CD4-positive, alpha-beta T cell treated with Interleukin-6 for 4 hours (primary cell): ENCODE measurements around the gene RGS7BP.

ENCODE experiments used
- DNase-seq: peaks from one replicate; pipeline ENCODE4 v3.0.0-alpha.2; 2020; ENCODE audit warnings: mixed read lengths

Gene RGS7BP

DNA sequence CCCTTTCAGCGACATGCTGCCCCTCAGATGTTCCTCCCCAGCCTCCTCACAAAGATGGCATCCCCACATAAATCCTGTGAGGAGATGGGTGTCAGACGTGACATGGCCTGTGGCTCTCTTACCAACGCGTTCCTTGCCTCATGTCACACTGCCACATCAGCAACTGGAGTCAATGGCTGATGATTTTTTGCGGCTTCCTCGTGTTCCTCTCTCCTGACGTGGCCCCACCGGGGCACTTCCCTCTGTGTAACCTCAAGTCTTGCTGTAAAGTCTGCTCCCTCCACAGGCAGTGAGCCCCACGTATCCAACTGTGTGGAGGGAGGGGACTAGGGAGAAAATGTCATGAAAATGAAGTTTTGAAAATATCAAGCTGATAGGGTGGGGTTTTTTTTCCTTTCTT lies 131.3 kb downstream of the RGS7BP start:
- DNase-seq = no peak

DNA sequence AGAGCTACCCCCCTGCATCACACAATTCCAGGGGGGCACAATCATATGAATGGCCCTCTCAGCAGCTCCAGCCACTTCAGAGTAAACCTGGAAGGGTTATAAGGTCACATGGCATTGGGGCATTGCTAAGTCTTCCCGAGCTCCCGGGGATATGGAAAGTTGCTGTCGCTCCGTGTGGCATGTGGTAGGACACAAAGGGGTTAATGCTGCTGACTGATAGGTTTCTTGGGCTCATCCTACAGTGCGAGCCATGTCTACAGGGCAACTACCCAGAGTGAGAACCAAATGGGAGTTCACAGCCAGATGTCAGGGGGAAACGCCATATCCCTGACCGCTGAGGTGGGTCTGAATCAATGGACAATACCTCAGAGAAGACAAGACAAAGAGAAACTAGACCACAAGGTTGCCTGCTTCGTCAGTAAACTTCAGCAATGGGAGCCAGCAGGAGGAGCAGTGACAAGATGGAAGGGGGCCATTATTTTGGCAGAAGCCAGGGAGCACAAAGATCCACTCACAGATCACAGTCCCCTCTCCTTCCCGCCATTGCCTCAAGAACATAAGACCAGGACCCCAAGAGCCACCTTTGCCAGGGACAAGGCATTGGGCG lies 132.1 kb downstream of the RGS7BP start:
- no peak for DNase-seq

DNA sequence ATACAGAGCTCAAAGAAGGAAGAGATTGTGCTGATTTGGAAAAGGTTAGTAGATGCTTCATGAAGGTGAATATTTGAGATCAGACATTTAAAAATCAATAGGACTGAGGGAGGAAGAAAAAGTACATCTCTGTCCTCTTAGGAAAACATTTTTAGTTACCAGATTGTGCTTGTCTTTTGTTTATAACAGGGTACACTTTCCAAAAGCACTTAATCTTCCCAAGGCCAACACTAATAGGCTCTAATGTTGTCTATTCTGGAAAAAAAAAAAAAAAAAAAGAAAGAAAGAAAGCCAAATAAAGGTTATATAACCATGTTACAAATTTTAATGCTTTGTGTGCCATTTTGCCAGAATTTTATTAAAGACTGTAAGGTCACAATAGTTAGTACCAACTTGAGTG lies 139.0 kb downstream of the RGS7BP start:
- DNase-seq = no peak

DNA sequence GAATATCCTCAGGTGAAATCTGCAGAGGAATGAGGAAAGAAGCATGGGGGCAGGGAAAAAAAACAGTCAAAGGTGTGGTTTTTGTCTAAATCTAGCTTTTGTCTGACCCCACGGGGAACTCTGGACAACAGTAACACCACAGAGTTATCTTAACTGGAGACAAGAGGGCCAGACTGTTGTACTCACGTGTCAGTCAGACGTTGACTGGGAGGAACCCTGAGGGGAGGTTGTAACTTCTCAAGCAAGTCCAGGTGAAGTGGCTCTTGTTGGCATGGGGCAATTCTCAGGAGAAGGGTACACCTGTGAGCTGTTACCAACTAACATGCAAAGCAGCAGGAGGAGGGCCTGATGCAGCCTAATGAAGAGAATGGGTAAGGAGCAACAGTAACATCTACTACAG lies 140.4 kb downstream of the RGS7BP start:
- no peak for DNase-seq

DNA sequence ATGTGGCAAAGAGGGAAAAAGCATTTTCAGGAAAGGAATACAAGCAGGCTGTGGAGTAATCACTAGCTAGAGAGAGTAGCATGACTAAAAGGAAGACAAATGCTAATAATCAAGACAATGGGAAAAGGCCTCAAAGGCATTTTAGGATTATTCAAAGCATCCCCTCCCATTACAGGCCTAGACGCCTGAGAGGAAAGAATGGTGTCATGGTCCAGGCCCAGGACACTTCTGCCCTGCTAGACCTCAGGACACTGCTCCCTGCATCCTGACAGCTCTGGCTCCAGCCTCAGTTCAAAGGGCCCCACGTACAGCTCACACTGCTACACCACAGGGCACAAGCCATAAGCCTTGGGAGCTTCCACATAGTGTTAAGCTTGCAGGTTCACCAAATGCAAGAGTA lies 143.7 kb downstream of the RGS7BP start:
- no peak for DNase-seq

DNA sequence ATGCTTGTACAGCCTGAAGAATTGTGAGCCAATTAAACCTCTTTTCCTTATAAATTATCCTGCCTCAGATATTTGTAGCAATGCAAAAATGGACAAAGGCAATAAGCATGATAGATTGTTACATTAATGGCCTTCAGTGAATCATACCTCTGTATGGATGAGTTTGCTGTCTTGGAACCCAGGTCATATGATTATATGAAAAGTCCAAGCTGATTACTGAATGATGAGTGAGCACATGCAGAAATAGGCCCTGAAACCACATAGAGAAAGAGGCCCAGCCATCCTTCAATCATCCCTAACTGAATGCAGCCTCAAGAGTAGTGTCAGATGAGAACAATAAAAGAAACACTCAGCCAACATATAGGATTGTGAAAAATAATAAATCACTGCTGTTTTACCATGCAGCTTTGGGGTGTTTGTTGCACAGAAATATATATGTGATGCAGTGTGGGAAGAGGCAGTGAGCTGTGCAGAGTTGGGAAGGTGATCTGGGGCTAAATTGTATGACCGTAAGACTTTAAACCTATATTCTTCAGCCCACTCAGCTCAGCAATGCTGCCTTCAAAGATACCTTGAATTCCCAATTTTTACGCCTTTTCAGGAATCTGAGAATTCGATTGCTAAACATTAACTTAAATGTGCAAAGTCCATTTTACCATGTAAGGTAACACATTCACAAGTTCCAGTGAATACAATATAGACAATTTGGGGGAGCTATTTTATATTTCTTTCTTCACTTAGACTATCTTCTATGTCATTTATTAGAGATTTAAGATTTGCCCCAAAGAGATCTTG lies 148.1 kb downstream of the RGS7BP start:
- no peak for DNase-seq

DNA sequence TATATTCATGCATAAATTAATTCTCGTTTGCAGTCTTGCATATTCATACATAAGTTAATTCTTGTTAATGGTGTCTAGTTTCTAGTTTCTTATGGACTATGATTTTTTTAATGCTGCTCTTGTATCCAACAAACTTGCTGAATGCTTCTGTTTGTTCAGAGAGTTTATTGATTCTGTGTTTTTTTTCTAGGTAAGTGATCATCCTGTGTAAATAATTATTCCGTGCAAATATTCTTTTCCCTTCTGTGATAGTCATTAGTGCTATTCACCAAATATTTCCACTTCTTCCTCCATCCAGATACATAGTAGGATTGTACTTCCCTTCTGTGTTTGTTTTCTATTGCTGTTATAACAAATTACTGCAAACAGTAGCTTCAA lies 148.7 kb downstream of the RGS7BP start:
- DNase-seq = no peak

DNA sequence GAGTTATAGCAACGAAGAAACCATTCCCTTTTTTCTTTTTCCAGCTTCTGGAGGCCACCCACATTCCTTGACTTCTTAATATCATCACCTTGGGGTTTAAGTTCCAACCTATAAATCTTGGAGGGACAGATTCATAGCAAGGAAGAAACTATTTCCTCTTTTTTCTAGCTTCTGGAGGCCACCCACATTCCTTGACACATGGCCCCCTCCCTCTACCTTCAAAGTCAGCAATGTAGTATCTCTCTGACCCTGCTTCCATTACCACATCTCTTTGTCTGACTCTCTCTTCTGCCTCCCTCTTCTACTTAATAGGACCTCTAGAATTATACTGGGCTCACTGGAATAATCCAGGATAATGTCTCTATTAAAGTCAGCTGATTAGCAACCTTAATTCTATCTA lies 149.8 kb downstream of the RGS7BP start:
- DNase-seq = no peak

DNA sequence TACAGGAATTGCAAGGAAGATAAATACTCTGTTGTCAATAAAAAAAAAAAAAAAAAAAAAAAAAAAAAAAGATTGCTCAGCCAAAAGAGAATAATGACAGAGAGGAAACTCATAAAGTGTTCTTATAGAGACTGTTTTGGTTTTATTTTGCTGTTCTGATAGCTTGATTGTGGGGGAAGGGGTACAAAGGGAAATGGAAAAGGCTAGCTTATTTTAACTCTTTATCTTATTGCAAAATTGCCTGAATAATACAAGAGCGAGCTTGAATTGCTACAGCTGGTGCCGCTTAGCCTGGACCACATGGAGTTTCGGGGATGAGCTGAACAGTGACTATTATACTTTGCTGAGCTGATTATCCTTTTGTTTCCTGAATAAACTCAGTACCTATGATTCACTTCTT lies 153.5 kb downstream of the RGS7BP start:
- DNase-seq = no peak
